CD14-positive monocyte (primary cell): Measurements from ENCODE around the gene BHLHE23. TPM values are rescaled to one million over a fixed set of nuclear protein-coding genes. Genes with fewer than 3 reads are reported as not detected.

Experiments
- DNase-seq, 3 donors: peaks; one replicate each; pipeline ENCODE4 v3.0.0-alpha.2; 2011 to 2022
- H2AFZ ChIP-seq: 2 replicates; pipeline ENCODE4 v1.6.0; 2012; ENCODE audit warnings: mild to moderate bottlenecking, low read depth, low read length, inconsistent platforms; ENCODE audit not compliant: insufficient read depth, poor library complexity, severe bottlenecking
- H3K27ac ChIP-seq, 2 donors: 1 replicate in 1 of 2; 2 replicates in 1 of 2; pipeline ENCODE4 v1.5.1; 2012 to 2013; ENCODE audit warnings: low read length in 2 of 2, control low read depth in 1 of 2, inconsistent platforms in 1 of 2, low read depth in 1 of 2, mild to moderate bottlenecking in 1 of 2
- H3K27me3 ChIP-seq, 2 donors: one replicate each; pipeline versions ENCODE4 v1.6.0 to v1.6.1; 2011 to 2013; ENCODE audit warnings: low read length in 2 of 2; ENCODE audit not compliant: control insufficient read depth in 2 of 2, insufficient read depth in 2 of 2
- H3K36me3 ChIP-seq, 2 donors: replicated peaks in 1 of 2; 1 replicate in 1 of 2; 2 replicates in 1 of 2; pipeline versions ENCODE4 v1.5.1 to v1.6.1; 2012 to 2013; ENCODE audit warnings: low read length in 2 of 2, control low read depth in 1 of 2, inconsistent platforms in 1 of 2, mild to moderate bottlenecking in 1 of 2; ENCODE audit not compliant: insufficient read depth in 2 of 2, control insufficient read depth in 1 of 2
- H3K4me1 ChIP-seq, 2 donors: 1 replicate in 1 of 2; 2 replicates in 1 of 2; pipeline versions ENCODE4 v1.5.1 to v1.6.1; 2012 to 2013; ENCODE audit warnings: low read length in 2 of 2, control low read depth in 1 of 2, inconsistent platforms in 1 of 2, mild to moderate bottlenecking in 1 of 2, moderate library complexity in 1 of 2; ENCODE audit not compliant: insufficient read depth in 2 of 2, control insufficient read depth in 1 of 2
- H3K4me2 ChIP-seq: replicated peaks from 2 replicates; pipeline ENCODE3; 2012; ENCODE audit warnings: low read length, moderate library complexity, mild to moderate bottlenecking; ENCODE audit not compliant: poor library complexity, severe bottlenecking; ENCODE audit errors: extremely low read depth
- H3K4me3 ChIP-seq, 3 experiments: fragments of 200-600 bp in 1 of 3; sonication (generic) in 1 of 3; replicated peaks in 1 of 3; 1 replicate in 2 of 3; 2 replicates in 1 of 3; pipeline ENCODE4 v1.5.1; 2011 to 2013; ENCODE audit warnings: low read length in 3 of 3, mild to moderate bottlenecking in 3 of 3, control low read depth in 2 of 3, low read depth in 2 of 3, inconsistent platforms in 1 of 3, moderate library complexity in 1 of 3
- H3K79me2 ChIP-seq: 2 replicates; pipeline ENCODE4 v1.6.0; 2012; ENCODE audit warnings: mild to moderate bottlenecking, control low read depth, inconsistent platforms, low read length, moderate library complexity; ENCODE audit not compliant: insufficient read depth
- H3K9ac ChIP-seq: 2 replicates; pipeline ENCODE4 v1.6.0; 2017; ENCODE audit warnings: low read length, mild to moderate bottlenecking; ENCODE audit not compliant: insufficient read depth, poor library complexity, severe bottlenecking
- H3K9me3 ChIP-seq, 2 donors: replicated peaks in 1 of 2; 1 replicate in 1 of 2; 2 replicates in 1 of 2; pipeline versions ENCODE4 v1.5.1 to v1.6.1; 2012 to 2013; ENCODE audit warnings: low read length in 2 of 2, control low read depth in 1 of 2; ENCODE audit not compliant: control insufficient read depth in 1 of 2, insufficient read depth in 1 of 2
- H4K20me1 ChIP-seq: 2 replicates; pipeline ENCODE4 v1.6.0; 2012; ENCODE audit warnings: mild to moderate bottlenecking, low read length, control low read depth, moderate library complexity; ENCODE audit not compliant: insufficient read depth
- H3K27ac Mint-ChIP-seq, 7 donors: one replicate each; pipeline ENCODE4 v1.8.0; 2020; ENCODE audit warnings: mild to moderate bottlenecking in 7 of 7, mixed read lengths in 7 of 7, moderate library complexity in 6 of 7, inconsistent platforms in 2 of 7
- H3K27me3 Mint-ChIP-seq, 3 donors: one replicate each; pipeline ENCODE4 v1.8.0; 2021 to 2022; ENCODE audit warnings: low read depth in 3 of 3, mild to moderate bottlenecking in 3 of 3, mixed read lengths in 3 of 3, moderate library complexity in 3 of 3, inconsistent platforms in 1 of 3
- H3K36me3 Mint-ChIP-seq, 2 donors: one replicate each; pipeline ENCODE4 v1.8.0; 2020; ENCODE audit warnings: mixed read lengths in 2 of 2, inconsistent platforms in 1 of 2, mild to moderate bottlenecking in 1 of 2
- H3K4me1 Mint-ChIP-seq: one replicate; pipeline ENCODE4 v1.8.0; 2020; ENCODE audit warnings: mild to moderate bottlenecking, mixed read lengths
- H3K4me3 Mint-ChIP-seq, 2 donors: one replicate each; pipeline ENCODE4 v1.8.0; 2020; ENCODE audit warnings: mild to moderate bottlenecking in 2 of 2, mixed read lengths in 2 of 2, moderate library complexity in 1 of 2
- H3K9me3 Mint-ChIP-seq, 7 donors: one replicate each; pipeline ENCODE4 v1.8.0; 2020 to 2022; ENCODE audit warnings: mixed read lengths in 7 of 7, mild to moderate bottlenecking in 6 of 7, moderate library complexity in 6 of 7, inconsistent platforms in 2 of 7
- CTCF ChIP-seq: fragments of 200-600 bp; IDR thresholded peaks from one replicate; pipeline ENCODE4 v1.8.0; 2022; ENCODE audit warnings: antibody characterized with exemption, mild to moderate bottlenecking
- WGBS: methylation state at CpG from one replicate; pipeline ENCODE4 v1.1.5; 2013; ENCODE audit warnings: missing lambda C conversion rate; ENCODE audit not compliant: insufficient coverage; 5-methylcytosine and 5-hydroxymethylcytosine counted together
- intact Hi-C, 2 donors: fragments of 100-400 bp; cut with micrococcal nuclease; formaldehyde crosslinking; loops; one replicate each; pipeline versions ENCODE4 v1.15.0 to v1.15.1; 2023
- polyA plus RNA-seq, 3 donors: library from polyadenylated mRNA; depleted of rRNA in 1 of 3; unstranded in 2 of 3; stranded (reverse) in 1 of 3; fragments of 300-500 nt in 2 of 3; fragments of >200 nt in 1 of 3; fragmentation: Illumina TruSeq in 2 of 3; gene quantifications; 1 replicate in 2 of 3; 2 replicates in 1 of 3; pipeline ENCODE4 v1.2.3, GENCODE V29; 2012 to 2021

The BHLHE23 gene
- polyA plus RNA-seq, 3 donors = not detected

GRCh38 chr20:63053432-63054102 is 46.8 kb upstream of the BHLHE23 start:
- peaks cover 7% of the 10 kb centered on the region in 2 donors for H3K9me3 ChIP-seq
- intact Hi-C loops = no loop called here
- no peaks in the 10 kb centered on the region for H4K20me1 ChIP-seq
- Mint-ChIP-seq H3K36me3 (no peaks in the 10 kb centered on the region), H3K27me3 (peaks cover 3 to 15% (median 12%) of the 10 kb centered on the region in 3 donors), H3K4me3 (no peak overlapping the region), H3K9me3 (peaks cover 0 to 6% (median 2%) of the 10 kb centered on the region in 7 donors), H3K27ac (peak overlapping the region in 1 of 7 donors; percentile 3), H3K4me1 (no peaks in the 10 kb centered on the region)
- no peak overlapping the region for H3K27ac ChIP-seq
- 80% methylated on average over 14 of the region's 21 CpGs for WGBS
- no peak overlapping the region for H2AFZ ChIP-seq
- H3K79me2 ChIP-seq = no peaks in the 10 kb centered on the region
- H3K27me3 ChIP-seq = no peaks in the 10 kb centered on the region
- H3K4me3 ChIP-seq = no peak overlapping the region
- no peaks in the 10 kb centered on the region for H3K4me1 ChIP-seq
- no peak for TF ChIP-seq CTCF
- H3K9ac ChIP-seq = no peak overlapping the region
- no peak for DNase-seq
- no peak overlapping the region for H3K4me2 ChIP-seq
- no peaks in the 10 kb centered on the region for H3K36me3 ChIP-seq

- intact Hi-C loops = no loop called here
- no peaks in the 10 kb centered on the region for H3K79me2 ChIP-seq
- WGBS = 62% methylated on average over 13 of the region's 20 CpGs
- no peaks in the 10 kb centered on the region for H3K36me3 ChIP-seq
- peaks cover 0 to 13% (median 5%) of the 10 kb centered on the region in 7 donors for H3K9me3 Mint-ChIP-seq
- no peak for TF ChIP-seq CTCF
- no peak overlapping the region for H3K9ac ChIP-seq
- H4K20me1 ChIP-seq = no peaks in the 10 kb centered on the region
- H3K9me3 ChIP-seq = peaks cover 7 to 14% of the 10 kb centered on the region in 2 donors
- no peaks in the 10 kb centered on the region for H3K4me1 ChIP-seq
- no peak for DNase-seq
- H3K4me2 ChIP-seq = no peak overlapping the region
- no peaks in the 10 kb centered on the region for H3K27me3 ChIP-seq
- H2AFZ ChIP-seq = no peak overlapping the region
- no peak overlapping the region for H3K27ac ChIP-seq
- H3K4me3 Mint-ChIP-seq = no peak overlapping the region
- no peak overlapping the region for H3K4me3 ChIP-seq
- no peaks in the 10 kb centered on the region for H3K36me3 Mint-ChIP-seq
- peaks cover 3 to 16% (median 12%) of the 10 kb centered on the region in 3 donors for H3K27me3 Mint-ChIP-seq
- no peaks in the 10 kb centered on the region for H3K4me1 Mint-ChIP-seq
- no peak overlapping the region for H3K27ac Mint-ChIP-seq
Observed at GRCh38 chr20:63052571-63053431, 46.0 kb upstream of the BHLHE23 start.
